ES-I3 (cell line): ENCODE results near the gene SAMD5.
"Not testable (repeated sequence)": the region's sequence is repeated elsewhere in the genome, so short reads cannot be mapped to it uniquely, and the experiment has no call there.

Experiments
- H3K36me3 ChIP-seq: 2 replicates; pipeline ENCODE4 v1.6.1; 2013; ENCODE audit warnings: mild to moderate bottlenecking, low read length, control low read depth, moderate library complexity; ENCODE audit not compliant: insufficient read depth
- H3K4me1 ChIP-seq: 2 replicates; pipeline ENCODE4 v1.6.1; 2013; ENCODE audit warnings: mild to moderate bottlenecking, control low read depth, low read length; ENCODE audit not compliant: insufficient read depth
- H3K9ac ChIP-seq: 2 replicates; pipeline ENCODE4 v1.6.1; 2013; ENCODE audit warnings: low read depth, mild to moderate bottlenecking, low read length, moderate library complexity
- H3K9me3 ChIP-seq: 2 replicates; pipeline ENCODE4 v1.6.1; 2013; ENCODE audit warnings: mild to moderate bottlenecking, low read length, moderate library complexity; ENCODE audit not compliant: control insufficient read depth, insufficient read depth

Gene SAMD5

DNA sequence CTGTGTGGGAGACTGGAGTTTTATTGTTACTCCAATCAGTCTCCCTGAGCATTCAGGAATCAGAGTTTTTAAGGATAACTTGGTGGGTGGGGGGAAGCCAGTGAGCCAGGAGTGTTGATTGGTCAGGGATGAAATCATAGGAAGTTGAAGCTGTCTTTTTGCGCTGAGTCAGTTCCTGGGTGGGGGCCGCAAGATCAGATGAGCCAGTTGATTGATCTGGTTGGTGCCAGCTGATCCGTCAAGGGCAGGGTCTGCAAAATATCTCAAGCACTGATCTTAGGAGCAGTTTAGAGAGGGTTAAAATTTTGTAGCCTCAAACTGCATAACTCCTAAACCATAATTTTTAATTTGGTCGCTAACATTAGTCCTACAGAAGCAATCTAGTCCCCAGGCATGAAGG is 33.9 kb downstream of the SAMD5 start:
- not testable (repeated sequence) for H3K9me3 ChIP-seq, H3K4me1 ChIP-seq, H3K36me3 ChIP-seq, H3K9ac ChIP-seq

DNA sequence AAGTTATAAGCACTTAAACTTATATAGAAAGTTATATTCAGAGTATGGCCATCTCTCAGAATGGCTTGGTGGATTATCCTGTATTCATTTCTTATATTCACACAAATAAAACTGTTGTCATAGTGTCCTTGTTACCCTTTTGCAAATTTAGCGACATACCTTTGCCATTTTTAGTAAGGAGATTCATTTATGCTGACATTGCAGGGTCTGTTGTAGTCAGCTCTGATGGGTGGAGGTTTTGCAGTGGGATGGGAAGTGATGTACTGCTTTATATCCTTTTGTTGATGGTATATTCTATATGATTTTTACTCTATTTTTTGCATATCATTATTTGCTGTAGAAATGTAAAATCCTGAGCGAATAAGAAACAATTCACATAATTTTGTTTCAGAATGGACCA is 35.9 kb downstream of the SAMD5 start:
- Histone ChIP-seq H3K9ac (no peak overlapping the region), H3K36me3 (no peaks in the 10 kb centered on the region), H3K4me1 (no peaks in the 10 kb centered on the region), H3K9me3 (no peaks in the 10 kb centered on the region)

DNA sequence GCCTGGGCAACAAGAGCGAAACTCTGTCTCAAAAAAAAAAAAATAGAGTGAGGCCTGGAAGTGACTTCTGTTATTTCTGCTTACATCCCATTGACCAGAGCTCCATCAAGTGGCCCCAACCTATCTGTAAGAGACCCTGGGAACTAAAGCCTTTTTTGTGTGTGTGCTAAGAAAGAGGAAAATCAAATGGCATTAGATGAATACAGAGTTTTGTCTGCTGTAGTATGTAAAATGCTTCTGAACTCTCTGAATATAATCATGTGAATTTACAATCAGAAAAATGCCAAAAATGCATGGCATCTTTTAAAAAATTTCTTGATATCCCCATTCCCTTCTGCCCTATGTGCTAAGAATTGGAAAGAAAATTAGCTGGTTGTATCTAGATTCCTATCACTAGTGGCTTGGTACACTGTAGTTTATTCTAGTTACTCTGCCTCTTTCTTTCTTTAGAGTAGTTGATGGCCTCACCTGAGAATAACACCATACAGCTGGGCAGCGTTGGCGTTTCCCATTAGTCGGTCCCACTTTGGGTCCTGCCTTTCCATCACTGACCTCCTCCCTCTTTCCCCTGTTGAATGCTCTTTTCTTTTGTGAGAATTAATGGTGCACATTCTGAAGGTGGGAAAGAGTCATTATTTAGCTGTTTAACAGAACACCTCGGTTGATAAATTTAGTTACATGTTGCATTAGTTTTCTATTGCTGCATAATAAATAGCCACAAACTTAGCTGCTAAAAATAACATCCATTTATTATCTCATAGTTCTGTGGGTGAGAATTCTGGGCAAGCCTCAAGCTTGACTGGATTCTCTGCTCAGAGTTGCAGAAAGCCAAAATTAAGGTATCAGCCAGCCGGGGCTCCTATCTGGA is 38.2 kb downstream of the SAMD5 start:
- H3K9me3 ChIP-seq, result no peaks in the 10 kb centered on the region
- no peak overlapping the region for H3K9ac ChIP-seq
- no peaks in the 10 kb centered on the region for H3K36me3 ChIP-seq
- no peaks in the 10 kb centered on the region for H3K4me1 ChIP-seq

DNA sequence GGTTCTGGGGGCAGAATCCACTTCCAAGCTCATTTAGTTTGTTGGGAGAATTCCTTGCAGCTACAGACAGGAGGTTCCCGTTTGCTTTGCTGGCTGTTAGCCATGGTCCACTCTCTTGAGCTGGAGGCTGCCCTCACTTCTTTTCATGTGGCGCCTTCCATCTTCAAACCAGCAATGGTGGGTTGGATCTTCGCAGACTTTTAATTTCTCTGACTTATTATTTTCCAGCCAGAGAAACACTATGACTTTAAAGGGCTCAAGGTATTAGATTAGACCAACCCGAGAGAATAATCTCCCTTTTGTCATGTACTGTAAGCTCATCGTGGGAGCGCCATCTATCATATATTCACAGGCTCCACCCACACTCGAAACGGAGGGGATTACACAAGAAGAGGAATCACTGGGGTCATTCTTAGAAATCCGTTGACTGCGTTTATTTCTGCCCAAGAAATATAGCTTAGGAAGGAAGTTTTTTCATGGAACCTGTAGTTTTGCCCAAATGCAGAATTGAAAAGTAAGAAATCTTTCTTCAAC is 38.9 kb downstream of the SAMD5 start:
- no peaks in the 10 kb centered on the region for H3K36me3 ChIP-seq
- H3K4me1 ChIP-seq, result no peaks in the 10 kb centered on the region
- no peaks in the 10 kb centered on the region for H3K9me3 ChIP-seq
- H3K9ac ChIP-seq, result no peak overlapping the region

DNA sequence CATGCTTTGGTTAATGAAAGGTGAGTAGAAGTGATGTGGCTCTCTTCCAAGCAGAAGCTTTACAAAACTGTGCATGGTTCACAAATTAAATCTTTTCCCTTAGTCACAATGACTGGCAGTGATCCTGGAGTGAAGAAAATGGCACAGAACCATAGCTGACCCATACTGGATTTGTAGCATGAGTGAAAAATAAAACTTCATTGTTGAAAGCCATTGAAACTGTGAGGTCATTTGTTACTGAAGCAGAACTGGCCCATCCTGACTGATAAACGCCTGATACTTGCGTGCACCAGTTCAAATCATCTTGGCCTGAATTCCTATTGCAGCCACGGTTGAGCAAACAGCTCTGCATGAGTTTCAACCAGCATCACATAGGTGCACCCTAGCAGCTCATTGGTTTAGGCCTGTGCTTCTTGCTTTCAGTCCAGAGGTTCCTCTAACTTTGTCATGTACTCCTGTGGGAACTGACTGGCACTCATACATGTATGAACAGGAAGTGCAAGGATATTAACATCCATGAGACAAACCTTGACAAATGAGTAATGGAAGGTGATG is 40.5 kb downstream of the SAMD5 start:
- H3K9me3 ChIP-seq, result no peaks in the 10 kb centered on the region
- no peaks in the 10 kb centered on the region for H3K36me3 ChIP-seq
- H3K4me1 ChIP-seq, result no peaks in the 10 kb centered on the region

DNA sequence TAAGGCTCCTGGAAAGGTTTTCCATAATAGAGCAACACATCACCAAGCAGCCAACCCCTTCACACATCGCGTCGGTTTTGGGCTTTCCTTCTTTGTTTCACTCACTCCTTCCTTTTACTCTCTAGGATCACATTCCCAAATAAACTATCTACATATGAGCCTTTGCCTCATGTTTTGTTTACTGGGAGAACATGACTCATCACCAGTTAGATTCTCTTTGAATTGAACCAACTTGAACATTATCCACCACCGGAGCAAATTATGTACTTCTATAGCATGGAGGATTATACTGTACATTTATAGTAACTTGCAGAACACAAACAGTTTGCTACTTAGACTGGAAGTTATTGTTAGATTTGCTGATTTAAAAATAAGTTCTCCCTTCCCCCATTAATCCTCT is 41.0 kb downstream of the SAMD5 start:
- Histone ChIP-seq H3K9ac (no peak overlapping the region), H3K9me3 (no peaks in the 10 kb centered on the region), H3K36me3 (no peaks in the 10 kb centered on the region), H3K4me1 (no peaks in the 10 kb centered on the region)

More for the DNA sequence above, 40.5 kb downstream of the SAMD5 start:
- H3K9ac ChIP-seq, result no peak overlapping the region

DNA sequence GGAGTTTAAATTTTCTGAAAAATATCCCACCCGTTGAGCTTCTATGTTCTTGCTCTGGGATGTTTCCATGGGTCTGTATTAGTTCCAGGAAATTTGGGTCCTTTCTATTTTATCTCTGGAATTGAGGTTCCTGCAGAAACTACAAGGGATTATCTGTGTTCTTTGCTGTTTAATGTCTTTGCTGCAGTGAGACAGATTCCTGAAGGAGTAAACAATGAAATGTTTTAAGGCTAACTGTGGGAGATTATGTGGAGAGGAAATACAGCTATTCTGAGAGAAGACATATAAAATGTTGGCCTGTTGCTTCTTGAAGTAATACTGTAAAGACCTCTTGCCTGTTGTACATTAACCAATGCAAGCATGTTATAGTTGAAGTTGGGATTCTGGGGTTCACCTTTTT is 43.5 kb downstream of the SAMD5 start:
- Histone ChIP-seq H3K4me1 (no peaks in the 10 kb centered on the region), H3K36me3 (no peaks in the 10 kb centered on the region), H3K9ac (no peak overlapping the region), H3K9me3 (no peaks in the 10 kb centered on the region)

DNA sequence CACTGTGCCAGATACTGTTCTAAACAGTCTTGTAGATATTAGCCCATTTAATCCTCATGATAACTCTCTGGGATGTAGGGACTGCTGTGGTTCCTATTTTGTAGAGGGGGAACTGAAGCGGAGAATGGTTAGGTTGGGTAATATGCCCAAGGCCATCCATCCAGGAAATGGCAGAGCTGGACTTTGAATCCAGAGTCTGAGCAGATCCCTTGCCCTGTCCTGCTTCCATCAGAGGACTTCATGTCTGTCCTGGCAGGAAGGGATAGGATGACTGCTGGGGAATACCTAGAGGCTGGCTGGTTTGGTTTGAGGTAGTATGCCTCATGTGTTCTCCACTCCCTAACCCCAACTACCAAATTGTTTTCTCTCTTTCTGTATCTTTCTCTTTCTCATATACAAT is 44.6 kb downstream of the SAMD5 start:
- no peaks in the 10 kb centered on the region for H3K4me1 ChIP-seq
- no peaks in the 10 kb centered on the region for H3K36me3 ChIP-seq
- no peaks in the 10 kb centered on the region for H3K9me3 ChIP-seq
- no peak overlapping the region for H3K9ac ChIP-seq

DNA sequence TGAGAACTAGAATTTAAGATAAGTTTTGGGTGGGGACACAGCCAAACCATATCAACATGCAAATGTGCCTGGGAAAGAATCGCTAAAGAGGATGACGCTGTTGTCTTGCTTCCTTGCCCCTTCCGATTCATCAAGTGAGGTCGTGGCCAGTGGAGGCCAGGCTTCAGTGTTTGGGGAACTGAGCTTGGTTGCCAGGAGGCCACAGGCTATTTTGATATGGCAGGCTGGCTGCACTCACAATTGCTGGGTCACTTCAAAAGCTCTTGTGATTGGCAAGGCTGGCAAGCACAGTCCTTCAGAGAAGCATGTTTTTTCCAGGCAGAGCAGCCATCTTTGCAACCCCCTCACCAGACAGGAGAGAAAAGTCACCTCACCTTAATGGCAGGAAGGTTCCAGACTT is 45.8 kb downstream of the SAMD5 start:
- no peaks in the 10 kb centered on the region for H3K9me3 ChIP-seq
- H3K4me1 ChIP-seq, result no peaks in the 10 kb centered on the region
- no peaks in the 10 kb centered on the region for H3K36me3 ChIP-seq
- no peak overlapping the region for H3K9ac ChIP-seq

DNA sequence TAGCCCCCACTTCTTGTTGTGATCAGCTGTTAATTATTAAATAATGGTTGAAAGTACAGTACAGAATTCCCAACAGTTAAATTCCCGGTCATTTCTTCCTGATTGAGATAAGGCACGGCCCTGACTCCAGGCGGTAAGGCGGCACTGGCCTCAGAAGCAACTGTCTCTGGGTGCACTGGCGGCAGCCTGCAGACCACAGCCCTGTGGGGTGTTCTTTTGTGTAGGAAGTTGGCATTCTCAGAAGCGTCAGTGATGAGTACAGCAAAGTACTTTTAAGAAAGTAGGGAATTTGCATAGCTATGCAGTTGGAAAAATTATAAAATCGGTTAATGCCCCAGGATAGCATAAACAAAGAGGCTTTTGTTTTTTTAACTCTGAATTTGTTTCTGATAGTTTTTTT is 50.5 kb downstream of the SAMD5 start:
- Histone ChIP-seq H3K9ac (no peak overlapping the region), H3K9me3 (no peaks in the 10 kb centered on the region), H3K4me1 (no peaks in the 10 kb centered on the region), H3K36me3 (no peaks in the 10 kb centered on the region)

DNA sequence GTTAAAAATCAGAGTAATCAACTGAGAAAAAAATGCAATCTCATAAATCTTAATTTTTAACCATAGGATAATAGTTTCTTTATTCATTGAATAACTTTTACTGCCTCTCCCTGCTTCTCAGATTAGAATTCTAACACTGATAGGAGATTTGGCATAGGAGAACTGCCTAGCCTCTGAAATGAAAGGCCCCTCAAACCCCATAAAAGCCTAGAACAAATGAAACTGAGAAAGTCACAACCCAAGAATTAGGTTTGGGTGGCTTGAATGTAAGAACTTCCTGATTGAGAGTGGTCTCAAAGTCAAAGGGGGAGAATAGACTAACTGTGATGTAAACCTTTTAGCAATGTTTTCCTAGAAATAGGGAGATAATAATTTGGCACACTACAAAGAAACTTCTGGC is 52.2 kb downstream of the SAMD5 start:
- no peaks in the 10 kb centered on the region for H3K9me3 ChIP-seq
- no peak overlapping the region for H3K9ac ChIP-seq
- no peaks in the 10 kb centered on the region for H3K36me3 ChIP-seq
- H3K4me1 ChIP-seq, result no peaks in the 10 kb centered on the region

DNA sequence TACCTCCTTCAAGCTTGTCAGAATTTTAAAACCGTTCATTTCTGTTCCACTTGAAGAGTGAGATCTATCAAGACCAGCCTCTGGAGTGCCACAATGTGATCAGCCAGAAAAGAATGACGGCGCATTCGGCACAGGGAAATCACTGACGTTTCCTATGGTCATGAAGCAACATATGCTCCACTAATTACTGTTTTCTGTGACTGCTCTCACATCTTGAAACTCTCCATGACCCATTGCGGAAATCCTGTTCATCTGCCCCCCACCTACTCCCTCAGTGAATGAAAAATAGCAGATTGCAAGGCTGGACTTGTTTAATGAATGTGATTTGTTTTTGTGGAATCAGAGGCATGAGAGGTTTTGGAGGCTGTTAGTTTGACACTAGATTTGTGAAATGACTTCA is 53.2 kb downstream of the SAMD5 start:
- Histone ChIP-seq H3K9me3 (no peaks in the 10 kb centered on the region), H3K36me3 (no peaks in the 10 kb centered on the region), H3K9ac (no peak overlapping the region), H3K4me1 (no peaks in the 10 kb centered on the region)

DNA sequence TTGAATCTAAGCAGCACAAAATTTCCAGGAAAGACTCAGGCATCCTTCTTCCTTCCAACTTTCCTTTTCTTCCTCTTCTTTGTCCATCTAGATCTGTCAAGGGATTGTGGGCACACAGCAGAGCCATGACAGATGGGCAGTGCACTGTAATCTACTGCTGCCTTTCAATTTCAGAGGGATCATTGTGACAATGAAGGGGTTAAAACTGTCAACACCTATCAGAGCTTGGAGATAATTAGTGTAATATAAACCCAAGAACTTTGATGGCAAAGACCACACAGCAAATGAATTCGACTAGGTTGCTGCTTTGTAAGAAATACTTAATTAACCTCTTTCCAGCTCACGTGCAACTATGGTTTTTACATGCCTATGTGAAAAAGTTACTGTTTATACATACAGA is 55.0 kb downstream of the SAMD5 start:
- Histone ChIP-seq H3K9me3 (no peaks in the 10 kb centered on the region), H3K4me1 (no peaks in the 10 kb centered on the region), H3K36me3 (no peaks in the 10 kb centered on the region), H3K9ac (no peak overlapping the region)

DNA sequence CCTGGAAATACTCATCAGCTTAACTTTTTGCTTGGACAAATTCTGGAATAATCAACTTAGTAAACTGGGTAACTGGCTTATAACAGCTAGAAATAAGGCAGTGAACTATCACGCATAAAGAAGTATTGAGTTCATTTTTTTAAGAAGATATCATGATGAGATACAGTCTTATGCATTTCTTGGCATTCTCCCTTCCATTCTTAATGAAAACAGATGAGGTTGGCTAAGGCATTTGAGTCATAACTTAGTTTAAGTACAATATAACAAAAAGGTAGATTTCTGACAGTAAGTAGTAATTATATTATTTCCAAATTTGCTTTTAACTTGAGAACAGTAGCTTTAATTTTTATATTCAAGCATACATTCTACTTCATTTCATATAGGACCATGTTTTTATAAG is 56.1 kb downstream of the SAMD5 start:
- Histone ChIP-seq H3K36me3 (no peaks in the 10 kb centered on the region), H3K4me1 (no peaks in the 10 kb centered on the region), H3K9me3 (no peaks in the 10 kb centered on the region), H3K9ac (no peak overlapping the region)

DNA sequence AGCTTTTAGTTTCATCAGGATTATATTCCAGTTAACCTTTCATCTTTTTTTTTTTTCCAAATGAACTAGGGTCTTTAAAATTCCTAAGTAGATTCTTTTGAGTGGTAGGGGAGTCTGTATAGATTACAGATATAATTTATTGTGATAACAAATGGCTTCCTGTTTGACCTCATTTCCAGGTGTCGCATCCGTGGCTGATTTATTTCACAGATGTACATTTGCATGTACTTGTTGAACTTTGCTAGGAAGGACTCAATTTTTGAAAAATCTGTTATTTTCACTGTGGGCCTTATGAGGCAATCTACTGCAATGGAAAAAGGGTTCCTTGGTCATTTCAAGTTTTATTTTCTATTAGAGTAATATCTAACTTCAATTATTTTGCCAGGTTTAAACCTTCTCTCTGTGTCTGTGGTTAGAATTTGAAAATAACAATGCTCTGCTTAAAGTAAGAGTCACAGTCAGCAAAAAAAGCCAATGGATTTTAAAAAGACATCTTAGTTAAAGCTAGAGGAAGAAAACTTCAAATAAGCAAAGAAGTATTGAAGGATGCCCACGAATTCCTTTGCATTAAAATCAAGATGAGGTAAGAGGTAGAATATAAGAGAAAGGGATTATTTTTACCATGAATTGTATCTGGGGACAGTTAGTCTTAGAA is 57.9 kb downstream of the SAMD5 start:
- H3K36me3 ChIP-seq, result no peaks in the 10 kb centered on the region
- H3K9me3 ChIP-seq, result no peaks in the 10 kb centered on the region
- no peak overlapping the region for H3K9ac ChIP-seq
- H3K4me1 ChIP-seq, result no peaks in the 10 kb centered on the region
